Sigmoid colon (tissue), 4 donors: Measurements from ENCODE around the gene LCOR.

Source experiments
- EP300 ChIP-seq, 4 donors: sonication (generic); formaldehyde crosslinking; IDR thresholded peaks; one replicate each; pipeline ENCODE4 v1.6.1; 2017; ENCODE audit warnings: antibody characterized with exemption in 4 of 4
- TF ChIP-seq, protein P1 (sequence below), 4 experiments: fragments of 450-650 bp in 3 of 4; fragments of 200-600 bp in 1 of 4; IDR thresholded peaks; one replicate each; pipeline ENCODE4 v1.5.1; 2016 to 2019; ENCODE audit warnings: antibody characterized with exemption in 4 of 4, mild to moderate bottlenecking in 3 of 4, moderate library complexity in 2 of 4

- no peak for TF ChIP-seq EP300 (IDR thresholded peaks at IDR 0.05)
- TF ChIP-seq, protein P1, sequence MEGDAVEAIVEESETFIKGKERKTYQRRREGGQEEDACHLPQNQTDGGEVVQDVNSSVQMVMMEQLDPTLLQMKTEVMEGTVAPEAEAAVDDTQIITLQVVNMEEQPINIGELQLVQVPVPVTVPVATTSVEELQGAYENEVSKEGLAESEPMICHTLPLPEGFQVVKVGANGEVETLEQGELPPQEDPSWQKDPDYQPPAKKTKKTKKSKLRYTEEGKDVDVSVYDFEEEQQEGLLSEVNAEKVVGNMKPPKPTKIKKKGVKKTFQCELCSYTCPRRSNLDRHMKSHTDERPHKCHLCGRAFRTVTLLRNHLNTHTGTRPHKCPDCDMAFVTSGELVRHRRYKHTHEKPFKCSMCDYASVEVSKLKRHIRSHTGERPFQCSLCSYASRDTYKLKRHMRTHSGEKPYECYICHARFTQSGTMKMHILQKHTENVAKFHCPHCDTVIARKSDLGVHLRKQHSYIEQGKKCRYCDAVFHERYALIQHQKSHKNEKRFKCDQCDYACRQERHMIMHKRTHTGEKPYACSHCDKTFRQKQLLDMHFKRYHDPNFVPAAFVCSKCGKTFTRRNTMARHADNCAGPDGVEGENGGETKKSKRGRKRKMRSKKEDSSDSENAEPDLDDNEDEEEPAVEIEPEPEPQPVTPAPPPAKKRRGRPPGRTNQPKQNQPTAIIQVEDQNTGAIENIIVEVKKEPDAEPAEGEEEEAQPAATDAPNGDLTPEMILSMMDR (IDR thresholded peaks at IDR 0.05): no peak
Observed at GRCh38 chr10:96890172-96890513, 58.0 kb downstream of the LCOR start.
